Activated effector memory CD4-positive, alpha-beta T cell treated with anti-CD3 and anti-CD28 coated beads, Interleukin-2, amount 50 U/mL, for 16 hours (primary cell): ENCODE data around the gene CCDC85C.

Source experiments
- DNase-seq: peaks from one replicate; pipeline ENCODE4 v3.0.0-alpha.2; 2020

The CCDC85C gene

GRCh38 chr14:99467336-99468078 lies 136.5 kb downstream of the CCDC85C start:
- DNase-seq, result no peak

- no peak for DNase-seq
Observed at GRCh38 chr14:99466758-99467157, 137.2 kb downstream of the CCDC85C start.

GRCh38 chr14:99465288-99465687 lies 138.7 kb downstream of the CCDC85C start:
- DNase-seq, result no peak

- no peak for DNase-seq
Observed at GRCh38 chr14:99463974-99464373, 140.0 kb downstream of the CCDC85C start.

GRCh38 chr14:99462210-99462609 lies 141.8 kb downstream of the CCDC85C start:
- DNase-seq, result no peak

GRCh38 chr14:99461411-99462085 lies 142.5 kb downstream of the CCDC85C start:
- no peak for DNase-seq

- no peak for DNase-seq
Observed at GRCh38 chr14:99460793-99461192, 143.2 kb downstream of the CCDC85C start.

- DNase-seq, result no peak
Observed at GRCh38 chr14:99459481-99460100, 144.4 kb downstream of the CCDC85C start.

GRCh38 chr14:99454246-99454645 lies 149.8 kb downstream of the CCDC85C start:
- DNase-seq, result no peak

GRCh38 chr14:99452968-99453367 lies 151.0 kb downstream of the CCDC85C start:
- no peak for DNase-seq

GRCh38 chr14:99451234-99451633 lies 152.8 kb downstream of the CCDC85C start:
- no peak for DNase-seq

- DNase-seq, result no peak
Observed at GRCh38 chr14:99450266-99450665, 153.7 kb downstream of the CCDC85C start.
